GM12891 (cell line): ENCODE measurements around the gene TTC38.

Experiments
- POLR2A ChIP-seq: IDR thresholded peaks from 2 replicates; pipeline ENCODE4 v1.6.1; 2011; ENCODE audit warnings: low read depth, low read length, control low read depth
- POLR2AphosphoS5 ChIP-seq: IDR thresholded peaks from 2 replicates; pipeline ENCODE4 v1.6.1; 2011; ENCODE audit warnings: low read depth, low read length, control low read depth

GRCh38 chr22:46259374-46259773 lies 8.4 kb upstream of the TTC38 start:
- TF ChIP-seq POLR2AphosphoS5 (no peak), POLR2A (no peak)
